Endodermal cell (in vitro differentiated cells): Measurements from ENCODE around the gene SPACA7. TPM values are rescaled to one million over a fixed set of nuclear protein-coding genes. Genes with fewer than 3 reads are reported as not detected.
A peak's percentile ranks its signal among the peaks of the same experiment; 100 is the strongest.

Source experiments
- DNase-seq: peaks from one replicate; pipeline ENCODE4 v3.0.0-alpha.2; 2017
- H3K27ac ChIP-seq: 2 replicates; pipeline ENCODE4 v1.5.1; 2013; ENCODE audit warnings: mild to moderate bottlenecking, low read depth, low read length, moderate library complexity
- H3K27me3 ChIP-seq: 2 replicates; pipeline ENCODE4 v1.6.1; 2013; ENCODE audit warnings: mild to moderate bottlenecking, low read length, moderate library complexity; ENCODE audit not compliant: insufficient read depth, control insufficient read depth, poor library complexity, severe bottlenecking
- H3K36me3 ChIP-seq: 2 replicates; pipeline ENCODE4 v1.7.0; 2013; ENCODE audit warnings: mild to moderate bottlenecking, low read length, moderate library complexity; ENCODE audit not compliant: control insufficient read depth, insufficient read depth
- H3K4me1 ChIP-seq: one replicate; pipeline ENCODE4 v1.7.0; 2013; ENCODE audit warnings: low read length; ENCODE audit not compliant: control insufficient read depth, insufficient read depth
- H3K4me3 ChIP-seq: 2 replicates; pipeline ENCODE4 v1.5.1; 2013; ENCODE audit warnings: mild to moderate bottlenecking, low read length, moderate library complexity
- H3K9ac ChIP-seq: 2 replicates; pipeline ENCODE4 v1.6.1; 2013; ENCODE audit warnings: mild to moderate bottlenecking, low read length, moderate library complexity; ENCODE audit not compliant: poor library complexity, severe bottlenecking; ENCODE audit errors: extremely low read depth
- H3K9me3 ChIP-seq: 2 replicates; pipeline ENCODE4 v1.6.1; 2013; ENCODE audit warnings: mild to moderate bottlenecking, low read length, moderate library complexity; ENCODE audit not compliant: control insufficient read depth
- H3K27ac Mint-ChIP-seq: 2 replicates; pipeline ENCODE4 v1.8.0; 2020; ENCODE audit warnings: mixed read lengths
- H3K27me3 Mint-ChIP-seq: 2 replicates; pipeline ENCODE4 v1.8.0; 2021; ENCODE audit warnings: mild to moderate bottlenecking, mixed read lengths; ENCODE audit not compliant: insufficient read depth
- H3K36me3 Mint-ChIP-seq: 2 replicates; pipeline ENCODE4 v1.8.0; 2020; ENCODE audit warnings: low read depth, mixed read lengths
- H3K4me1 Mint-ChIP-seq: 2 replicates; pipeline ENCODE4 v1.8.0; 2020; ENCODE audit warnings: mixed read lengths
- H3K4me3 Mint-ChIP-seq: 2 replicates; pipeline ENCODE4 v1.8.0; 2020; ENCODE audit warnings: mild to moderate bottlenecking, moderate library complexity, mixed read lengths
- H3K9me3 Mint-ChIP-seq: 2 replicates; pipeline ENCODE4 v1.8.0; 2020; ENCODE audit warnings: mild to moderate bottlenecking, mixed read lengths
- WGBS, 2 experiments: methylation state at CpG; one replicate each; pipeline versions ENCODE4 v1.1.5 to v1.1.7; 2013; ENCODE audit warnings: missing lambda C conversion rate in 2 of 2, mixed read lengths in 1 of 2; ENCODE audit not compliant: insufficient coverage in 1 of 2, insufficient read length in 1 of 2; 5-methylcytosine and 5-hydroxymethylcytosine counted together
- total RNA-seq, 2 donors: library from RNA; stranded (reverse); fragmentation: NEBNext Ultra II Directional in 1 of 2; extraction: Animal tissue kit (Norgen Biotek cat#: 25700) in 1 of 2; gene quantifications; 2 replicates in 1 of 2; 3 replicates in 1 of 2; pipeline ENCODE4 v1.2.1, GENCODE V29; 2021
- TF ChIP-seq, protein P1 (sequence below): fragments of 200-600 bp; sonication (generic); conservative IDR thresholded peaks from 2 replicates; pipeline ENCODE4 v1.5.0; 2021; ENCODE audit warnings: antibody characterized with exemption, mild to moderate bottlenecking

SPACA7 gene
- total RNA-seq, 2 donors from 2014 or later: not detected

DNA sequence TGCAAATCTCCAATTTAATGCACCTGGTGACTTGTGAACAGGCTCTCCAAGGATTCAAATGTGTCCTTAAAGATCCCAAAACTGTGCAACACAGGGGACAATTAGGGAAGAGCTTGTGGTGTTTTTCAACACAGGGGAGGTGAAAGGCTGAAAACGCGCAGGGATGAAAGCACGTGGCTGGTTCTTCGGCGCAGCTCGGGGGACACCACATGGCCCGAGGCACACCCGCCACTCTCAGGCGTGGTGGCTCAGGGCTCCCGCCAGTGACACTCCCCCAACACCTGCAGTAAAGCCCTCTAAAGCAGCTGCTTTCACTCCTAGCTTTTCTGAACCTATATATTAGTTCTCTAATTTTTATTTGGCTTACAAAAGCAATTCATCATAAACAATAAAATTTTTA is 91.9 kb downstream of the SPACA7 start:
- Histone ChIP-seq H3K27ac (no peak overlapping the region), H3K9ac (no peak overlapping the region), H3K4me3 (no peak overlapping the region), H3K27me3 (no peaks in the 10 kb centered on the region), H3K9me3 (no peaks in the 10 kb centered on the region), H3K4me1 (no peaks in the 10 kb centered on the region), H3K36me3 (no peaks in the 10 kb centered on the region)
- no peaks in the 10 kb centered on the region for H3K36me3 Mint-ChIP-seq
- H3K4me3 Mint-ChIP-seq: no peak overlapping the region
- no peaks in the 10 kb centered on the region for H3K27me3 Mint-ChIP-seq
- no peaks in the 10 kb centered on the region for H3K4me1 Mint-ChIP-seq
- no peak for DNase-seq
- H3K27ac Mint-ChIP-seq: no peak overlapping the region
- 95 to 98% methylated on average over 8 to 10 of the region's 10 CpGs for WGBS, 2 experiments
- H3K9me3 Mint-ChIP-seq: peaks cover 2% of the 10 kb centered on the region
- TF ChIP-seq, protein P1, sequence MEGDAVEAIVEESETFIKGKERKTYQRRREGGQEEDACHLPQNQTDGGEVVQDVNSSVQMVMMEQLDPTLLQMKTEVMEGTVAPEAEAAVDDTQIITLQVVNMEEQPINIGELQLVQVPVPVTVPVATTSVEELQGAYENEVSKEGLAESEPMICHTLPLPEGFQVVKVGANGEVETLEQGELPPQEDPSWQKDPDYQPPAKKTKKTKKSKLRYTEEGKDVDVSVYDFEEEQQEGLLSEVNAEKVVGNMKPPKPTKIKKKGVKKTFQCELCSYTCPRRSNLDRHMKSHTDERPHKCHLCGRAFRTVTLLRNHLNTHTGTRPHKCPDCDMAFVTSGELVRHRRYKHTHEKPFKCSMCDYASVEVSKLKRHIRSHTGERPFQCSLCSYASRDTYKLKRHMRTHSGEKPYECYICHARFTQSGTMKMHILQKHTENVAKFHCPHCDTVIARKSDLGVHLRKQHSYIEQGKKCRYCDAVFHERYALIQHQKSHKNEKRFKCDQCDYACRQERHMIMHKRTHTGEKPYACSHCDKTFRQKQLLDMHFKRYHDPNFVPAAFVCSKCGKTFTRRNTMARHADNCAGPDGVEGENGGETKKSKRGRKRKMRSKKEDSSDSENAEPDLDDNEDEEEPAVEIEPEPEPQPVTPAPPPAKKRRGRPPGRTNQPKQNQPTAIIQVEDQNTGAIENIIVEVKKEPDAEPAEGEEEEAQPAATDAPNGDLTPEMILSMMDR: no peak

DNA sequence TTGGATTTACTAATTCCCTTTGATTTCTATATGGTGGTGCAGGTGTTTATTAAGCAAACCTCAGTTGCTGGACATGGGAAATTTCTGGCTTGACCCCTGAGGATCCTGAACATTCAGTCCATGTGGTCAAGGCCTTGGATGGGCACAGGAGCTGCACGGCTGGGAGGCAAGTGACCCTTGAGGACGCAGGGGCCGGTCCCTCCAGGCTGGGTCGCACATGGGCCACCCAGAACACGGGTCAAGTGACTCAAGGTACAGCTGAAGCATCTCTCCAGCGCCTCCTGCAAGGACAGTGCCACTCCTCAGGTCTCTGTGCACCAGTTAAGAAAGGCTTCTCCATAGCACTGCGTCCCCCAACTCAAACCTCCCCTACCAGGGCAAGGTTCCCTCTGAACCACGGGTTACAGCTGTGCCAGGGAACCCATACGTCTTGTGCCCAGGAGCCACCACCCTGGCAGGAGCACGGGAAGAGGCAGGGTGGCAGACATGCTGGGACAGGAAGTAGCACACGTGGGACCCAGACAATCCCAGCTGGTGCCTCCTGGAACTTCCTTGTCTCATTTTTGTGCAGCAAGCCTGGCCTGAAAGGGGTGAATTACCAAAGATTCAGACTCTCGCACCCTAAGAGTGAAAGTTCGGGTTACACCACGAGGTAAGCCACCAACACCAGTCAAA is 93.1 kb downstream of the SPACA7 start:
- H3K4me3 ChIP-seq: no peak overlapping the region
- H3K9ac ChIP-seq: no peak overlapping the region
- H3K36me3 Mint-ChIP-seq: no peaks in the 10 kb centered on the region
- DNase-seq: no peak
- H3K27me3 ChIP-seq: no peaks in the 10 kb centered on the region
- H3K9me3 Mint-ChIP-seq: peaks cover 2% of the 10 kb centered on the region
- 92 to 96% methylated on average over 8 to 14 of the region's 14 CpGs for WGBS, 2 experiments
- no peak overlapping the region for H3K27ac ChIP-seq
- H3K27me3 Mint-ChIP-seq: no peaks in the 10 kb centered on the region
- no peak overlapping the region for H3K27ac Mint-ChIP-seq
- TF ChIP-seq, protein P1: no peak
- H3K4me3 Mint-ChIP-seq: no peak overlapping the region
- no peaks in the 10 kb centered on the region for H3K4me1 ChIP-seq
- H3K9me3 ChIP-seq: no peaks in the 10 kb centered on the region
- no peaks in the 10 kb centered on the region for H3K36me3 ChIP-seq
- no peaks in the 10 kb centered on the region for H3K4me1 Mint-ChIP-seq

DNA sequence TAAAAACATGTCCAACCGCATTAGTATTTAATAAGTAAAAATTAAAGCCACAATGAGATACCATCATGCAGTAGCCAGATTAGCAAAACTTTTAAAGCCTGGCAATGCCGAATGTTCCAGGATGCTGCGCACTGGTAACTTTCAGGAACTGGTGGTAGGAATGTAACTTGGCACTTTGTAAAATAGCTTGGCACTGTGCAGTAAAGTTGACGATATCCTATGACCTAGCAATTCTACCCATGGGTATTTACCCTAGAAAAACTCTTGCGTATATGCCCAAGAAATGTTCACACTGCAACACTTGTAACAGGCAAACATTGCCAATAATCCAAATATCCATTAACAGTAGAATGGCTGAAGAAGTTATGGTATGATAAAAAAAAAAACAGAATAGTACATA is 97.7 kb downstream of the SPACA7 start:
- Mint-ChIP-seq H3K27ac (no peak overlapping the region), H3K9me3 (peaks cover 2% of the 10 kb centered on the region), H3K36me3 (no peaks in the 10 kb centered on the region), H3K4me3 (no peak overlapping the region), H3K4me1 (no peaks in the 10 kb centered on the region), H3K27me3 (no peaks in the 10 kb centered on the region)
- Histone ChIP-seq H3K4me1 (no peaks in the 10 kb centered on the region), H3K9me3 (no peaks in the 10 kb centered on the region), H3K9ac (no peak overlapping the region), H3K36me3 (no peaks in the 10 kb centered on the region), H3K27ac (no peak overlapping the region), H3K27me3 (no peaks in the 10 kb centered on the region), H3K4me3 (no peak overlapping the region)
- WGBS, 2 experiments: 96 to 98% methylated on average over 3 to 5 of the region's 5 CpGs
- TF ChIP-seq, protein P1: peak; percentile 19
- no peak for DNase-seq
